CD14-positive monocyte (primary cell): ENCODE results near the gene MICU1. TPM values are rescaled to one million over a fixed set of nuclear protein-coding genes. Genes with fewer than 3 reads are reported as not detected.
A peak's percentile ranks its signal among the peaks of the same experiment; 100 is the strongest.

Experiments
- DNase-seq, 3 donors: peaks; one replicate each; pipeline ENCODE4 v3.0.0-alpha.2; 2011 to 2022
- H2AFZ ChIP-seq: 2 replicates; pipeline ENCODE4 v1.6.0; 2012; ENCODE audit warnings: mild to moderate bottlenecking, low read depth, low read length, inconsistent platforms; ENCODE audit not compliant: insufficient read depth, poor library complexity, severe bottlenecking
- H3K27ac ChIP-seq, 2 donors: 1 replicate in 1 of 2; 2 replicates in 1 of 2; pipeline ENCODE4 v1.5.1; 2012 to 2013; ENCODE audit warnings: low read length in 2 of 2, control low read depth in 1 of 2, inconsistent platforms in 1 of 2, low read depth in 1 of 2, mild to moderate bottlenecking in 1 of 2
- H3K27me3 ChIP-seq, 2 donors: one replicate each; pipeline versions ENCODE4 v1.6.0 to v1.6.1; 2011 to 2013; ENCODE audit warnings: low read length in 2 of 2; ENCODE audit not compliant: control insufficient read depth in 2 of 2, insufficient read depth in 2 of 2
- H3K36me3 ChIP-seq, 2 donors: replicated peaks in 1 of 2; 1 replicate in 1 of 2; 2 replicates in 1 of 2; pipeline versions ENCODE4 v1.5.1 to v1.6.1; 2012 to 2013; ENCODE audit warnings: low read length in 2 of 2, control low read depth in 1 of 2, inconsistent platforms in 1 of 2, mild to moderate bottlenecking in 1 of 2; ENCODE audit not compliant: insufficient read depth in 2 of 2, control insufficient read depth in 1 of 2
- H3K4me1 ChIP-seq, 2 donors: 1 replicate in 1 of 2; 2 replicates in 1 of 2; pipeline versions ENCODE4 v1.5.1 to v1.6.1; 2012 to 2013; ENCODE audit warnings: low read length in 2 of 2, control low read depth in 1 of 2, inconsistent platforms in 1 of 2, mild to moderate bottlenecking in 1 of 2, moderate library complexity in 1 of 2; ENCODE audit not compliant: insufficient read depth in 2 of 2, control insufficient read depth in 1 of 2
- H3K4me2 ChIP-seq: replicated peaks from 2 replicates; pipeline ENCODE3; 2012; ENCODE audit warnings: low read length, moderate library complexity, mild to moderate bottlenecking; ENCODE audit not compliant: poor library complexity, severe bottlenecking; ENCODE audit errors: extremely low read depth
- H3K4me3 ChIP-seq, 3 experiments: fragments of 200-600 bp in 1 of 3; sonication (generic) in 1 of 3; replicated peaks in 1 of 3; 1 replicate in 2 of 3; 2 replicates in 1 of 3; pipeline ENCODE4 v1.5.1; 2011 to 2013; ENCODE audit warnings: low read length in 3 of 3, mild to moderate bottlenecking in 3 of 3, control low read depth in 2 of 3, low read depth in 2 of 3, inconsistent platforms in 1 of 3, moderate library complexity in 1 of 3
- H3K79me2 ChIP-seq: 2 replicates; pipeline ENCODE4 v1.6.0; 2012; ENCODE audit warnings: mild to moderate bottlenecking, control low read depth, inconsistent platforms, low read length, moderate library complexity; ENCODE audit not compliant: insufficient read depth
- H3K9ac ChIP-seq: 2 replicates; pipeline ENCODE4 v1.6.0; 2017; ENCODE audit warnings: low read length, mild to moderate bottlenecking; ENCODE audit not compliant: insufficient read depth, poor library complexity, severe bottlenecking
- H3K9me3 ChIP-seq, 2 donors: replicated peaks in 1 of 2; 1 replicate in 1 of 2; 2 replicates in 1 of 2; pipeline versions ENCODE4 v1.5.1 to v1.6.1; 2012 to 2013; ENCODE audit warnings: low read length in 2 of 2, control low read depth in 1 of 2; ENCODE audit not compliant: control insufficient read depth in 1 of 2, insufficient read depth in 1 of 2
- H4K20me1 ChIP-seq: 2 replicates; pipeline ENCODE4 v1.6.0; 2012; ENCODE audit warnings: mild to moderate bottlenecking, low read length, control low read depth, moderate library complexity; ENCODE audit not compliant: insufficient read depth
- H3K27ac Mint-ChIP-seq, 7 donors: one replicate each; pipeline ENCODE4 v1.8.0; 2020; ENCODE audit warnings: mild to moderate bottlenecking in 7 of 7, mixed read lengths in 7 of 7, moderate library complexity in 6 of 7, inconsistent platforms in 2 of 7
- H3K27me3 Mint-ChIP-seq, 3 donors: one replicate each; pipeline ENCODE4 v1.8.0; 2021 to 2022; ENCODE audit warnings: low read depth in 3 of 3, mild to moderate bottlenecking in 3 of 3, mixed read lengths in 3 of 3, moderate library complexity in 3 of 3, inconsistent platforms in 1 of 3
- H3K36me3 Mint-ChIP-seq, 2 donors: one replicate each; pipeline ENCODE4 v1.8.0; 2020; ENCODE audit warnings: mixed read lengths in 2 of 2, inconsistent platforms in 1 of 2, mild to moderate bottlenecking in 1 of 2
- H3K4me1 Mint-ChIP-seq: one replicate; pipeline ENCODE4 v1.8.0; 2020; ENCODE audit warnings: mild to moderate bottlenecking, mixed read lengths
- H3K4me3 Mint-ChIP-seq, 2 donors: one replicate each; pipeline ENCODE4 v1.8.0; 2020; ENCODE audit warnings: mild to moderate bottlenecking in 2 of 2, mixed read lengths in 2 of 2, moderate library complexity in 1 of 2
- H3K9me3 Mint-ChIP-seq, 7 donors: one replicate each; pipeline ENCODE4 v1.8.0; 2020 to 2022; ENCODE audit warnings: mixed read lengths in 7 of 7, mild to moderate bottlenecking in 6 of 7, moderate library complexity in 6 of 7, inconsistent platforms in 2 of 7
- WGBS: methylation state at CpG from one replicate; pipeline ENCODE4 v1.1.5; 2013; ENCODE audit warnings: missing lambda C conversion rate; ENCODE audit not compliant: insufficient coverage; 5-methylcytosine and 5-hydroxymethylcytosine counted together
- intact Hi-C, 2 donors: fragments of 100-400 bp; cut with micrococcal nuclease; formaldehyde crosslinking; loops; one replicate each; pipeline versions ENCODE4 v1.15.0 to v1.15.1; 2023
- polyA plus RNA-seq, 3 donors: library from polyadenylated mRNA; depleted of rRNA in 1 of 3; unstranded in 2 of 3; stranded (reverse) in 1 of 3; fragments of 300-500 nt in 2 of 3; fragments of >200 nt in 1 of 3; fragmentation: Illumina TruSeq in 2 of 3; gene quantifications; 1 replicate in 2 of 3; 2 replicates in 1 of 3; pipeline ENCODE4 v1.2.3, GENCODE V29; 2012 to 2021
- TF ChIP-seq, protein P1 (sequence below): fragments of 200-600 bp; IDR thresholded peaks from one replicate; pipeline ENCODE4 v1.8.0; 2022; ENCODE audit warnings: antibody characterized with exemption, mild to moderate bottlenecking

The MICU1 gene
- polyA plus RNA-seq, 3 donors: 51.1 to 76.4 (median 51.7) TPM

GRCh38 chr10:72334825-72335393 is 291.0 kb downstream of the MICU1 start:
- peaks cover 41 to 57% of the 10 kb centered on the region in 2 donors for H3K36me3 ChIP-seq
- intact Hi-C loops: loop anchor here (5.0 to 10.0 kb wide), 5 partner anchors 38 to 200 kb away; partner anchors contain the start of genes ANAPC16 (in 1 of the 2), ASCC1 (in 1 of the 2) and DDIT4 (in 1 of the 2)
- H3K27me3 ChIP-seq: no peaks in the 10 kb centered on the region
- no peaks in the 10 kb centered on the region for H3K9me3 ChIP-seq
- peak overlapping the region; percentile 36 for H3K4me2 ChIP-seq
- H3K9me3 Mint-ChIP-seq: no peaks in the 10 kb centered on the region
- peak overlapping the region in 6 of 7 donors; percentile 76 to 94 (median 88) for H3K27ac Mint-ChIP-seq
- peaks cover 0 to 3% (median 0%) of the 10 kb centered on the region in 3 donors for H3K27me3 Mint-ChIP-seq
- H3K27ac ChIP-seq: peak overlapping the region; percentile 14 to 64
- H3K4me1 ChIP-seq: peaks cover 67 to 70% of the 10 kb centered on the region in 2 donors
- peak overlapping the region in 1 of 2 donors; percentile 30 for H3K4me3 Mint-ChIP-seq
- H3K36me3 Mint-ChIP-seq: peaks cover 48 to 61% of the 10 kb centered on the region in 2 donors
- peaks cover 72% of the 10 kb centered on the region for H3K4me1 Mint-ChIP-seq
- TF ChIP-seq, protein P1, sequence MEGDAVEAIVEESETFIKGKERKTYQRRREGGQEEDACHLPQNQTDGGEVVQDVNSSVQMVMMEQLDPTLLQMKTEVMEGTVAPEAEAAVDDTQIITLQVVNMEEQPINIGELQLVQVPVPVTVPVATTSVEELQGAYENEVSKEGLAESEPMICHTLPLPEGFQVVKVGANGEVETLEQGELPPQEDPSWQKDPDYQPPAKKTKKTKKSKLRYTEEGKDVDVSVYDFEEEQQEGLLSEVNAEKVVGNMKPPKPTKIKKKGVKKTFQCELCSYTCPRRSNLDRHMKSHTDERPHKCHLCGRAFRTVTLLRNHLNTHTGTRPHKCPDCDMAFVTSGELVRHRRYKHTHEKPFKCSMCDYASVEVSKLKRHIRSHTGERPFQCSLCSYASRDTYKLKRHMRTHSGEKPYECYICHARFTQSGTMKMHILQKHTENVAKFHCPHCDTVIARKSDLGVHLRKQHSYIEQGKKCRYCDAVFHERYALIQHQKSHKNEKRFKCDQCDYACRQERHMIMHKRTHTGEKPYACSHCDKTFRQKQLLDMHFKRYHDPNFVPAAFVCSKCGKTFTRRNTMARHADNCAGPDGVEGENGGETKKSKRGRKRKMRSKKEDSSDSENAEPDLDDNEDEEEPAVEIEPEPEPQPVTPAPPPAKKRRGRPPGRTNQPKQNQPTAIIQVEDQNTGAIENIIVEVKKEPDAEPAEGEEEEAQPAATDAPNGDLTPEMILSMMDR: peak; percentile 28
- H3K4me3 ChIP-seq: peak overlapping the region in 1 of 3 experiments; percentile 31
- H3K9ac ChIP-seq: peak overlapping the region; percentile 40
- H2AFZ ChIP-seq: no peak overlapping the region
- WGBS: 4% methylated on average over 13 of the region's 16 CpGs
- DNase-seq: peak; percentile 67 to 78 (median 74)
- H4K20me1 ChIP-seq: peaks cover 13% of the 10 kb centered on the region
- peaks cover 6% of the 10 kb centered on the region for H3K79me2 ChIP-seq

DNA sequence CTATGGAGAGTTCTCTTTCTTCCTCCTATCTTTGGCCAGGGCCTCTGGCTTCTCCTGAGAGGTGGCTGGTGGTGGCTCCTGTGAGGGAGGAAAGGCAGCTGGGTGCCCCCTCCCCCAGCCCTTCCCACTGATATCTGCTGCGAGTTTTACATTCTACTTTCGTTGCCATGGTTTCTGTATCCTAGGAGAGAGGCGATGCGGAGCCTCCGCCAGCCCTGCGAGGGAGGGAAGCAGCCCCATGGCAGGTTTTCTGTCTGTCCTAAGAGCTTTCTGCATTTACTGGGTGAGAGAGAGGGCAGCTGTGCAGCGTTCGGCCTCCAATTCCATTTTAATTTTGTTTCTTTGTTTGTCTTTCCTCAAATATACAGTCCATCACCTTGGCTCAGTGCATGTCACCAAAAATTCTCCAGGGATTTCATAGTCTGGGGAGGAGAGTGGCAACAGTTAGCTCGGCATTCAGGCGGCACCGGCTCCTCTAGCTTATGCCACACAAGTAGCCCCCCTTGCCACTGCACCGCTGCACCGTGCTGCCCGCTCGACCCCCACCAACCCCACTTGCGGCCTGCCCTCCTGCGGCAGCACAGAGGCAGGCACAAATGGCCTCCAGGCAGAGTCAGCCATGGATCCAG is 291.6 kb downstream of the MICU1 start:
- Histone ChIP-seq H3K9me3 (no peaks in the 10 kb centered on the region), H3K27ac (peak overlapping the region; percentile 14 to 64), H2AFZ (no peak overlapping the region), H3K36me3 (peaks cover 36 to 51% of the 10 kb centered on the region in 2 donors), H3K4me2 (peak overlapping the region; percentile 36), H3K9ac (no peak overlapping the region), H3K27me3 (no peaks in the 10 kb centered on the region), H3K4me1 (peaks cover 73 to 76% of the 10 kb centered on the region in 2 donors), H3K79me2 (peaks cover 6% of the 10 kb centered on the region), H4K20me1 (peaks cover 12% of the 10 kb centered on the region), H3K4me3 (no peak overlapping the region)
- 49% methylated on average over 4 of the region's 17 CpGs for WGBS
- peak overlapping the region; percentile 59 to 94 (median 87) for H3K27ac Mint-ChIP-seq
- intact Hi-C loops: loop anchor here (5.0 to 10.0 kb wide), 3 partner anchors 37 to 200 kb away; partner anchors contain the start of gene DDIT4 (in 1 of the 2)
- peak in 1 of 3 donors; percentile 17 for DNase-seq
- peaks cover 45 to 55% of the 10 kb centered on the region in 2 donors for H3K36me3 Mint-ChIP-seq
- H3K9me3 Mint-ChIP-seq: no peaks in the 10 kb centered on the region
- no peak overlapping the region for H3K4me3 Mint-ChIP-seq
- H3K4me1 Mint-ChIP-seq: peaks cover 78% of the 10 kb centered on the region
- TF ChIP-seq, protein P1: no peak
- H3K27me3 Mint-ChIP-seq: peaks cover 0 to 5% (median 0%) of the 10 kb centered on the region in 3 donors
